OCI-LY1 (cell line): Measurements from ENCODE around the gene DGCR2.

Source experiments
- H2AFZ ChIP-seq: fragments of 200-600 bp; sonication (generic), shearing (Covaris generic); 2 replicates; pipeline ENCODE4 v1.6.0; 2014; ENCODE audit warnings: antibody characterized with exemption, mild to moderate bottlenecking, low read length
- H3F3A ChIP-seq: fragments of 200-600 bp; sonication (generic), shearing (Covaris generic); 2 replicates; pipeline ENCODE4 v1.6.0; 2014; ENCODE audit warnings: mild to moderate bottlenecking, antibody characterized with exemption, low read length, moderate library complexity; ENCODE audit not compliant: insufficient read depth
- H3K27ac ChIP-seq: fragments of 200-600 bp; sonication (generic); 2 replicates; pipeline ENCODE4 v1.5.1; 2014; ENCODE audit warnings: low read length, mixed run types, mild to moderate bottlenecking, low read depth; ENCODE audit not compliant: poor library complexity, severe bottlenecking
- H3K27me3 ChIP-seq: fragments of 200-600 bp; sonication (generic); 2 replicates; pipeline ENCODE4 v1.6.0; 2014; ENCODE audit warnings: antibody characterized with exemption, mild to moderate bottlenecking, low read length, moderate library complexity; ENCODE audit not compliant: insufficient read depth
- H3K36me3 ChIP-seq: fragments of 200-600 bp; sonication (generic); 2 replicates; pipeline ENCODE4 v1.6.1; 2014; ENCODE audit warnings: mild to moderate bottlenecking, antibody characterized with exemption, low read length, moderate library complexity, mixed read lengths; ENCODE audit not compliant: insufficient read depth
- H3K4me1 ChIP-seq: fragments of 200-600 bp; sonication (generic); 2 replicates; pipeline ENCODE4 v1.5.1; 2014; ENCODE audit warnings: mild to moderate bottlenecking, low read length, moderate library complexity; ENCODE audit not compliant: insufficient read depth, severe bottlenecking
- H3K4me2 ChIP-seq: fragments of 200-600 bp; sonication (generic), shearing (Covaris generic); 2 replicates; pipeline ENCODE4 v1.6.1; 2014; ENCODE audit warnings: low read length
- H3K4me3 ChIP-seq: fragments of 200-600 bp; sonication (generic); 2 replicates; pipeline ENCODE4 v1.5.1; 2014; ENCODE audit warnings: low read length, low read depth, mild to moderate bottlenecking, mixed read lengths; ENCODE audit not compliant: poor library complexity, severe bottlenecking
- H3K79me2 ChIP-seq: fragments of 200-600 bp; shearing (Covaris generic); 2 replicates; pipeline ENCODE4 v1.6.1; 2016; ENCODE audit warnings: mixed run types, low read length, mixed read lengths; ENCODE audit not compliant: insufficient read depth
- H3K9ac ChIP-seq: fragments of 200-600 bp; sonication (generic), shearing (Covaris generic); 2 replicates; pipeline ENCODE4 v1.6.1; 2014; ENCODE audit warnings: mild to moderate bottlenecking, low read length, mixed read lengths
- H3K9me2 ChIP-seq: fragments of 200-600 bp; sonication (generic), shearing (Covaris generic); 2 replicates; pipeline ENCODE4 v1.6.1; 2014; ENCODE audit warnings: low read depth, mild to moderate bottlenecking, low read length, mixed read lengths
- H3K9me3 ChIP-seq: fragments of 200-600 bp; shearing (Covaris generic); 2 replicates; pipeline ENCODE4 v1.6.1; 2014; ENCODE audit warnings: low read length, mixed read lengths
- H4K20me1 ChIP-seq: fragments of 200-600 bp; sonication (generic), shearing (Covaris generic); 2 replicates; pipeline ENCODE4 v1.6.0; 2016; ENCODE audit warnings: mild to moderate bottlenecking, low read length; ENCODE audit not compliant: insufficient read depth
- EZH2 ChIP-seq: fragments of 200-600 bp; sonication (generic), shearing (Covaris generic); IDR thresholded peaks from 2 replicates; pipeline ENCODE4 v1.8.0; 2017; ENCODE audit warnings: borderline replicate concordance, mixed run types, mild to moderate bottlenecking, antibody characterized with exemption, low read length, moderate library complexity, mixed read lengths
- TF ChIP-seq, protein P1 (sequence below): fragments of 200-600 bp; sonication (generic), shearing (Covaris generic); IDR thresholded peaks from 2 replicates; pipeline ENCODE4 v1.5.1; 2017; ENCODE audit warnings: mild to moderate bottlenecking, antibody characterized with exemption, low read length, moderate library complexity, mixed read lengths

Gene DGCR2

GRCh38 chr22:19065298-19065859 lies 56.8 kb downstream of the DGCR2 start:
- Histone ChIP-seq H4K20me1 (no peaks in the 10 kb centered on the region), H3K4me1 (no peaks in the 10 kb centered on the region)
- TF ChIP-seq, protein P1, sequence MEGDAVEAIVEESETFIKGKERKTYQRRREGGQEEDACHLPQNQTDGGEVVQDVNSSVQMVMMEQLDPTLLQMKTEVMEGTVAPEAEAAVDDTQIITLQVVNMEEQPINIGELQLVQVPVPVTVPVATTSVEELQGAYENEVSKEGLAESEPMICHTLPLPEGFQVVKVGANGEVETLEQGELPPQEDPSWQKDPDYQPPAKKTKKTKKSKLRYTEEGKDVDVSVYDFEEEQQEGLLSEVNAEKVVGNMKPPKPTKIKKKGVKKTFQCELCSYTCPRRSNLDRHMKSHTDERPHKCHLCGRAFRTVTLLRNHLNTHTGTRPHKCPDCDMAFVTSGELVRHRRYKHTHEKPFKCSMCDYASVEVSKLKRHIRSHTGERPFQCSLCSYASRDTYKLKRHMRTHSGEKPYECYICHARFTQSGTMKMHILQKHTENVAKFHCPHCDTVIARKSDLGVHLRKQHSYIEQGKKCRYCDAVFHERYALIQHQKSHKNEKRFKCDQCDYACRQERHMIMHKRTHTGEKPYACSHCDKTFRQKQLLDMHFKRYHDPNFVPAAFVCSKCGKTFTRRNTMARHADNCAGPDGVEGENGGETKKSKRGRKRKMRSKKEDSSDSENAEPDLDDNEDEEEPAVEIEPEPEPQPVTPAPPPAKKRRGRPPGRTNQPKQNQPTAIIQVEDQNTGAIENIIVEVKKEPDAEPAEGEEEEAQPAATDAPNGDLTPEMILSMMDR, result no peak
- TF ChIP-seq EZH2, result no peak

DNA sequence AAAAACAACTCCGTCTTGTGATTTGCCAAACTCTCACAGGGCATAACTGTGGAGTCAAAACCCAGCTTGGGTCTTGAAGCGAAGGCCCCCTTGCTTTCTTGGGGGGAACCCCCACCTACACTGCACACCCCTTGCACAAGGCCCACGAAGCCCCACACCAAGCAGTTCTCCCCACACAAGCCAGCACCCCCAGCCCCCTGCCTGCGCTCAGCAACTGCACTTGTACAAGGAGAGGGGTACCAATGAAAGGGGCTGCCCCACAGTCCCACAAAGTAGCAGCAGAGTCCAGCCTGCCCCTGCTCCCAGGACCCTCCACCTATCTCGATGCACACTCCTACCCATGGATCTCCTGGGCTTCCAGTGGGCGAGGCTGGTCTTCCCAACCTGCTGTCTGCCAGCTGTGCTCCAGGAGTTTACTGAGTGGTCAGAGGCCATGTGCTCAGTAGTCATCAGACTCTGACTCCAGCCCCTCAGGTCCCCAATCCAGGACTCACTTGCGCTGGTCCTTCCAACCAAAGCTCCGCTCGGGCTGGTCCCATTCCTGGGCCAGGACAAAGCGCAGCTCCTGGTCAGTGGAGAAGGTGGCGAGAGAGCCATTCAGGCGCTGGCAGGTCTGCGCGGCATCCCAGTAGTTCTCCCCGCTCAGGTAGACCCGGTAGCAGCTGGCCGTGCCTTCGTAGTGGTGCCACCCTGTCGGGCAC lies 57.7 kb downstream of the DGCR2 start:
- Histone ChIP-seq H3K4me2 (no peak overlapping the region), H3F3A (no peaks in the 10 kb centered on the region), H3K9ac (no peak overlapping the region), H3K27ac (no peak overlapping the region), H4K20me1 (no peaks in the 10 kb centered on the region), H3K4me1 (no peaks in the 10 kb centered on the region), H3K9me2 (no peaks in the 10 kb centered on the region), H2AFZ (no peak overlapping the region), H3K9me3 (no peaks in the 10 kb centered on the region), H3K79me2 (no peaks in the 10 kb centered on the region), H3K4me3 (no peak overlapping the region), H3K36me3 (peaks cover 86% of the 10 kb centered on the region), H3K27me3 (no peaks in the 10 kb centered on the region)
- TF ChIP-seq, protein P1, result no peak
- TF ChIP-seq EZH2, result no peak

More at GRCh38 chr22:19065298-19065859, 56.8 kb downstream of the DGCR2 start:
- Histone ChIP-seq H3K36me3 (peaks cover 86% of the 10 kb centered on the region), H3K27ac (no peak overlapping the region), H3K27me3 (no peaks in the 10 kb centered on the region), H3K9me2 (no peaks in the 10 kb centered on the region), H2AFZ (no peak overlapping the region), H3K9ac (no peak overlapping the region), H3K79me2 (no peaks in the 10 kb centered on the region), H3K9me3 (no peaks in the 10 kb centered on the region), H3F3A (no peaks in the 10 kb centered on the region), H3K4me2 (no peak overlapping the region), H3K4me3 (no peak overlapping the region)

- Histone ChIP-seq H3K27me3 (no peaks in the 10 kb centered on the region), H4K20me1 (no peaks in the 10 kb centered on the region), H2AFZ (no peak overlapping the region), H3K9ac (no peak overlapping the region), H3K4me1 (no peaks in the 10 kb centered on the region), H3K4me2 (no peak overlapping the region), H3K9me2 (no peaks in the 10 kb centered on the region), H3K9me3 (no peaks in the 10 kb centered on the region), H3F3A (no peaks in the 10 kb centered on the region), H3K4me3 (no peak overlapping the region), H3K36me3 (peaks cover 89% of the 10 kb centered on the region), H3K79me2 (no peaks in the 10 kb centered on the region), H3K27ac (no peak overlapping the region)
- TF ChIP-seq, protein P1, result no peak
- TF ChIP-seq EZH2, result no peak
These were observed 58.4 kb downstream of the DGCR2 start for GRCh38 chr22:19063581-19064353.
